ENCODE data around the gene ZDHHC11.
"Not testable (repeated sequence)": the region's sequence is repeated elsewhere in the genome, so short reads cannot be mapped to it uniquely, and the experiment has no call there.

ZDHHC11 gene

DNA sequence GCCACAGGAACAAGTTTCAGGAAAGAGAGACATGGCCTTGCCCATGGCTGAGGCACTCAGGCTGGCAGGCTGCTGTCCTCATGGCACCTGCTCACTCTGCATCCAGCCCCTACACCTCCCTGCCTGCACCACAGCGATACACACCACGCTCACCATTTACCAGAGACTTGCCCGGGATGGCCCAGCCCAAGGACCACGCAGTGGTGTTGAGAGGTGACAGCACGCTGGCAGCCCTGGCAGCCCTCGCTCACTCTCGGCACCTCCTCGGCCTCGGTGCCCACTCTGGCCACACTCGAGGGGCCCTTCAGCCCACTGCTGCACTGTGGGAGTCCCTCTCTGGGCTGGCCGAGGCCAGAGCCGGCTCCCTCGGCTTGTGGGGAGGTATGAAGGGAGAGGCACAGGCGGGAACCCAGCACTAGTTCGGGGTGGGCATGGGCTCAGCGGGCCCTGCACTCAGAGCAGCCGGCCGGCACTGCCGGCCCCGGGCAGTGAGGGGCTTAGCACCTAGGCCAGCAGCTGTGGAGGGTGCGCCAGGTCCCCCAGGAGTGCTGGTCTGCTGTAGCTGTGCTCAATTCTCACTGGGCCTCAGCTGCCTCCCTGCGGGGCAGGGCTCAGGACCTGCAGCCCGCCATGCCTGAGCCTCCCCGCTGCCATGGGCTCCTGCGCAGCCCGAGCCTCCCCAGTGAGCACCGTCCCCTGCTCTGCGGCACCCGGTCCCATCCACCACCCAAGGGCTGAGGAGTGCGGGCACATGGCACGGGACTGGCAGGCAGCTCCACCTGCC, 86.6 kb downstream of the ZDHHC11 start:
- no peak overlapping the region for H3K4me3 ChIP-seq (ENCODE audit: insufficient read depth, low read depth, low read length, poor library complexity, severe bottlenecking)
- no peaks in the 10 kb centered on the region for H3K36me3 ChIP-seq (ENCODE audit: control insufficient read depth, insufficient read depth, low read length)
- H3K9me3 ChIP-seq (ENCODE audit: control insufficient read depth, low read length), result no peaks in the 10 kb centered on the region
- peaks cover 10% of the 10 kb centered on the region for H3K4me1 ChIP-seq (ENCODE audit: control insufficient read depth, insufficient read depth, low read length, poor library complexity, severe bottlenecking)
- H3K27me3 ChIP-seq (replicated peaks; ENCODE audit: control insufficient read depth, insufficient read depth, low read length, poor library complexity, severe bottlenecking), result no peaks in the 10 kb centered on the region
- no peak overlapping the region for H3K27ac ChIP-seq (ENCODE audit: insufficient read depth, low read length, poor library complexity, severe bottlenecking)
- DNase-seq, result no peak

DNA sequence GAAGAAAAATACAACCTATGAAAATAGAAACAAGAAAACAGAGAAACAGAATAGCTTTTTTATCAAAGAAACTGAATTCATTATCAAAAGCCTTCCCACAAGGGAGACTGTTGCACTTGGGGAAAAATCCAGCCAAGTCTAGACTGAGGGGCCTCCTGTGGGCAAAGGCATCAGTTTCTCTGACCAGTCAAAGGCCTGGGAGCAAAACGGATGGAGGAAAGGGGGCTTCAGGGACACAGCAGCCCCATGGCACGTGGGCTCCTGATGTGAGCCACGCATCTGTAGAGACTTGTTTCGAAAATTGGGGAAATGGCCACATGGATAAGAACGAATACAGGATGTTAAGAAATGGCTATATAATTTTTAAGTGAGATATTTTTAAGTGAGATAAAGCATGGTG, 87.4 kb downstream of the ZDHHC11 start:
- Histone ChIP-seq H3K27ac (ENCODE audit: insufficient read depth, low read length, poor library complexity, severe bottlenecking) (no peak overlapping the region), H3K4me3 (ENCODE audit: insufficient read depth, low read depth, low read length, poor library complexity, severe bottlenecking) (no peak overlapping the region), H3K36me3 (ENCODE audit: control insufficient read depth, insufficient read depth, low read length) (no peaks in the 10 kb centered on the region), H3K4me1 (ENCODE audit: control insufficient read depth, insufficient read depth, low read length, poor library complexity, severe bottlenecking) (peaks cover 15% of the 10 kb centered on the region), H3K9me3 (ENCODE audit: control insufficient read depth, low read length) (no peaks in the 10 kb centered on the region), H3K27me3 (replicated peaks; ENCODE audit: control insufficient read depth, insufficient read depth, low read length, poor library complexity, severe bottlenecking) (no peaks in the 10 kb centered on the region)
- no peak for DNase-seq

DNA sequence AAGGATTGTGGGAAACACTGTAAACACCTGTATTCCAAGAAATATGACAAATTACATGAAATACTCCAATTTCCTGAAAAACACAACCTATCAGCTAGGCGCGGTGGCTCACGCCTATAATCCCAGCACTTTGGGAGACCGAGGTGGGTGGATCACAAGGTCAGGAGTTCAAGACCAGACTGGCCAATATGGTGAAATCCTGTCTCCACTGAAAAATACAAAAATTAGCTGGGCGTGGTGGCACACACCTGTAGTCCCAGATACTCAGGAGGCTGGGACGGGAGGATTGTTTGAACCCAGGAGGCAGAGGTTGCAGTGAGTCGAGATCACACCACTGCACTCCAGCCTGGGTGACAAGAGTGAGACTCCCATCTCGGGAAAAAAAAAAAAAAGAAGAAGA, 87.8 kb downstream of the ZDHHC11 start:
- H3K27ac ChIP-seq (ENCODE audit: insufficient read depth, low read length, poor library complexity, severe bottlenecking); H3K36me3 ChIP-seq (ENCODE audit: control insufficient read depth, insufficient read depth, low read length); H3K27me3 ChIP-seq (replicated peaks; ENCODE audit: control insufficient read depth, insufficient read depth, low read length, poor library complexity, severe bottlenecking); DNase-seq; H3K9me3 ChIP-seq (ENCODE audit: control insufficient read depth, low read length); H3K4me3 ChIP-seq (ENCODE audit: insufficient read depth, low read depth, low read length, poor library complexity, severe bottlenecking): not testable (repeated sequence)
- H3K4me1 ChIP-seq (ENCODE audit: control insufficient read depth, insufficient read depth, low read length, poor library complexity, severe bottlenecking), result peaks cover 19% of the 10 kb centered on the region

DNA sequence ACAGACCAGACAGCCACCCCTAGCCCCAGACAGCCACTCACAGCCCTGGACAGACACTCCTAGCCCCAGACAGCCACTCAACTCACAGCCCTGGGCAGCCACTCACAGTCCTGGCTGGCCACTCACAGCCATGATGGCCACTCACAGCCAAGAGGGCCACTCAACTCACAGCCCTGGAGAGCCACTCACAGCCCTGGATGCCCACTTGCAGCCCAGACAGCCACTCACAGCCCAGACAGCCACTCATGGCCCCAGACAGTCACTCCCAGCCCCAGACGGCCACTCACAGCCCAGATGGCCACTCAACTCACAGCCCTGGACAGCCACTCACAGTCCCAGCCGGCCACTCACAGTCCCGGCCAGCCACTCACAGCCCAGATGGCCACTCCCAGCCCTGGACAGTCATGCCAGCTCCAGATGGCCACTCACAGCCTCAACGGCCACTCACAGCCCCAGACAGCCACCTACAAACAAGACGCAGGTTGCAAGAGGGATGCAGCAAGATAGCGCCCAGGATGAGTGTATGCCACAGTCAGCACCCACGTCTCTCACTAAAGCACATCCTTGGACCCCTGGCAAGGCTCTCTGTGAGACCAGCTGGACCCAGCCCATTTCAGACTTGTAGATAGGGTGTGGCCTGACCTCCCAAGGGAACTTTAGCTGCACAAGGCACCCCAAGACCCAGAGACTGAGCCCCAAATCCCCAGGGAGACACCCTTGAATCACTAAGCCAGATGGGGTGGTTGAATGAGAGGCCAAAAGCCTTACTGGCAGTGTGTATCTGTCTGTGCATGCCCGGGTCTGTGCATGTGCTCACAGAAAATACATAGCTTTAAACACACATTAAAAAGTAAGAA, 88.7 kb downstream of the ZDHHC11 start:
- peaks cover 28% of the 10 kb centered on the region for H3K4me1 ChIP-seq (ENCODE audit: control insufficient read depth, insufficient read depth, low read length, poor library complexity, severe bottlenecking)
- H3K27ac ChIP-seq (ENCODE audit: insufficient read depth, low read length, poor library complexity, severe bottlenecking), result no peak overlapping the region
- H3K36me3 ChIP-seq (ENCODE audit: control insufficient read depth, insufficient read depth, low read length), result no peaks in the 10 kb centered on the region
- DNase-seq, result no peak
- no peaks in the 10 kb centered on the region for H3K27me3 ChIP-seq (replicated peaks; ENCODE audit: control insufficient read depth, insufficient read depth, low read length, poor library complexity, severe bottlenecking)
- H3K4me3 ChIP-seq (ENCODE audit: insufficient read depth, low read depth, low read length, poor library complexity, severe bottlenecking), result no peak overlapping the region
- no peaks in the 10 kb centered on the region for H3K9me3 ChIP-seq (ENCODE audit: control insufficient read depth, low read length)

DNA sequence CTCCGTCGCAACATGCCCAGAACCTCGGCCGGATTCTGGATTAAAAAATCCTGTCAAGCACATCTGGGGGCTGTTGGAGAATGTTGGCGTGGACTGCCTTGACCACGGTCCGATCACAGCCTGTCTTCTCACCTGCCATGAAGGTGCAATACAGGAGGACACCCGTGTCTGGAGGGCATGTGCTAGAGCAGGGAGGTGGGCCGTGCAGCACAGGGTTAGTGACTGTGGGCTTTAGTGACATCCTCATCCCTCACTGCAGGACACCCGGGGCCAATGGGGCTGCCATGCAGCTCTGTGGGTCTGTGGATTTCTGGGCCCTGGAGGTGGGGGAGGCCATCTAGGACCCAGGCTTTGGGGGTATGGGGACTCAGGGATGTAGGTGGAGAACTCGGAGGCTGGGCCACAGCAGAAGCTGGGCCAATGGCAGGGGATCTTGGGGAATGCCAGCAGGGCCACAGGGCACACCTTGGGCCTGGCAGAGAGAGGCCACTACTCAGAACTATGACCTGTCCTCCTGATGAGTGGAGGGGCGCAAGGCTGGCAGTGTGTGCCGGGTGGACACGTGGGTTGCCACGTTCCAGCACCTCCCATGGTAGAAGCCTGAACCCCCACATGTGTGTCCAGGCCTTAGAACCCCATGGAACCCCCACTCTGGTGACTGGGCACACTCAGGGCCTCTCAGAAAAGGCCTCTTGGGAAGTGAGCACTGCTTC, 89.6 kb downstream of the ZDHHC11 start:
- H3K4me1 ChIP-seq (ENCODE audit: control insufficient read depth, insufficient read depth, low read length, poor library complexity, severe bottlenecking), result peaks cover 28% of the 10 kb centered on the region
- DNase-seq, result no peak
- no peaks in the 10 kb centered on the region for H3K9me3 ChIP-seq (ENCODE audit: control insufficient read depth, low read length)
- H3K36me3 ChIP-seq (ENCODE audit: control insufficient read depth, insufficient read depth, low read length), result no peaks in the 10 kb centered on the region
- H3K27ac ChIP-seq (ENCODE audit: insufficient read depth, low read length, poor library complexity, severe bottlenecking), result no peak overlapping the region
- H3K4me3 ChIP-seq (ENCODE audit: insufficient read depth, low read depth, low read length, poor library complexity, severe bottlenecking), result no peak overlapping the region
- H3K27me3 ChIP-seq (replicated peaks; ENCODE audit: control insufficient read depth, insufficient read depth, low read length, poor library complexity, severe bottlenecking), result no peaks in the 10 kb centered on the region

DNA sequence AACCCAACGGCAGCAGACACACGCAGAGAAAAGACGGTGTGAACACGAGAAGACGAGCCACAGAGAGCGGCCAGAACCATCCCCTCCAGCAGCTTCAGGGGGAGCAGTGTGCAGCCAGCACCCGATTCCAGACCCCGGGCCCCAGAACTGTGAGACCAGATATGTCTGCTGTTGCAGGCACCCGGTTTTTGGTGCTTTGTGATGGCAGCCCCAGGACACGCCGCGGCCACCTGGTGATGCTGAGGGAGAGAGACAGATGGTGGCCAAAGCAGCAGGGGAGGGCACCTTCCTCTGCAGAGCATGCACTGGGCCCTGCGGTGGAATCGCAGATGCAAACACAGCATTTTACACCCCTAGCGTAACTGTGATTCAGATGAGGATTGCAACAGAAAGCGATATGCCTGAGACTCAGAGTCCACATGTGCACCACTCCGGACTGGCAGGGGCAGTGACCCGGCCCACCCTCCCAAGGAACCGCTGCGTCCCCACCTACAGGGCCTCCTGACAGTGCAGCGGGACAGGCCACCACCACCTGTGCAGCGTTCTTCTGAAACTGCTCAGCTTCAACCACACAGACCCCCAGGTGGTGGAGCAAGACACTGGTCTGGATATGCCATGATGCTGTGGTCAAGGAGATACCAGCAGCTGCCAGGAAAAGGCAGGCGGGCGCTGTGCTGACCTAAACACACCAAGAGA, 90.3 kb downstream of the ZDHHC11 start:
- Histone ChIP-seq H3K27me3 (replicated peaks; ENCODE audit: control insufficient read depth, insufficient read depth, low read length, poor library complexity, severe bottlenecking) (no peaks in the 10 kb centered on the region), H3K36me3 (ENCODE audit: control insufficient read depth, insufficient read depth, low read length) (no peaks in the 10 kb centered on the region), H3K9me3 (ENCODE audit: control insufficient read depth, low read length) (no peaks in the 10 kb centered on the region), H3K27ac (ENCODE audit: insufficient read depth, low read length, poor library complexity, severe bottlenecking) (no peak overlapping the region), H3K4me1 (ENCODE audit: control insufficient read depth, insufficient read depth, low read length, poor library complexity, severe bottlenecking) (peaks cover 28% of the 10 kb centered on the region), H3K4me3 (ENCODE audit: insufficient read depth, low read depth, low read length, poor library complexity, severe bottlenecking) (no peak overlapping the region)
- DNase-seq, result no peak

DNA sequence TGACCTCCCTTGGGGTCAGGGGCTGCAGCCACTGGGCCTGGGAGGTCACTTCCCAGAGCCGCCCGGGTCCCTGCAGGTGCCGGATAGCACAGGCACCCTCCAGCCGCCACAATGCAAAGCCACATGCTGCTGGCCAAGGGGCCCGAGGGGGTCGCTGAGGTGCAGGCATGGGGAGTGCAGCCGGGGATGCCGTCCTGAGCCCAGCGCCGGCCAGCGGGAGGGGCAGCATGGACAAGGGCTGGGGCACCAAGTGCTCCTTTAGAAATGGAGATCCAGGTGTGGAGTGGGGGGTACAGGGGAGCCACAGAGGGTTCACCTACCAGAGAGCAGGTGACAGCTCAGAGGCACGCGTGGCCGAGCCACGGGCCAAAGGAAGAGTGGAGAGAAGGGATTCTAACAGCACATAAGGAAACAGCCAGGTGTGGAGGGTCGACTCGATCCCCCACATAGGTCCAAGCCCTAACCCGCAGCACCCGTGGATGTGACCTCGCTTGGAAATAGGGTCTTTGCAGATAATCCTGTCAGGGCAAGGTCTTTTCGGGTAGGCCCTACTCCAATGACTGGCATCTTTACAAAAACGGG, 90.9 kb downstream of the ZDHHC11 start:
- no peaks in the 10 kb centered on the region for H3K9me3 ChIP-seq (ENCODE audit: control insufficient read depth, low read length)
- H3K27me3 ChIP-seq (replicated peaks; ENCODE audit: control insufficient read depth, insufficient read depth, low read length, poor library complexity, severe bottlenecking), result no peaks in the 10 kb centered on the region

DNA sequence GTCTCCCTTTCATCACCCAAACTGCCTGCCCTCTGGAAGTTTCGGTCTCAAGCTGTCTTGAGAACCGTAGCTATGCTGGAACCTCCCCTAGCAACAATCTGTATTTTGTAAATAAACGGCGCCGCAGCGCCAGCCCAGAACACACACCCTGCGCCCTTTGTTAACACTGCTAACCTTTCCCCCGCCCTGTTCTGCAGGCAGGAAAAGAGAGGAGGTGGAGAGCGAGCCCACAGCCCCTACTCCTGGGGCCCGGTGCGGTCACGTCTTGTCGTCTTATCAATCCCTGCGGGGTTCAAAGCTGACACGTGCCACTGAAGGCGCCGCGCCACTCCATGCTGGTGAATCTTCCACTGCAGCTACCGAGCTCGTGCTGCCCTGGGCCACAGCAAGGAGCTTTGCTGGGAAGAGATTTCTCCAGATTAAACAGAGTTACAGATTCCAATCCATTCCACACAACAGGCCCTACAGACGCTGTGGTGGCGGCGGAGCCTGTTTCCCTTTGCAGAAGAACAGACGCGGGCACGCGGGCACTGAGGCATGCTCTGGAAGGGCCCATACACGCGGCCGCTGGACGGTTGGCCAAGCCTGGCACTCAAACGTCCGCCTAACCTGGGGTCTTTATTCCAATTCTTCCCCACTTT, 91.6 kb downstream of the ZDHHC11 start:
- H3K36me3 ChIP-seq (ENCODE audit: control insufficient read depth, insufficient read depth, low read length), result no peaks in the 10 kb centered on the region
- no peaks in the 10 kb centered on the region for H3K9me3 ChIP-seq (ENCODE audit: control insufficient read depth, low read length)
- peaks cover 28% of the 10 kb centered on the region for H3K4me1 ChIP-seq (ENCODE audit: control insufficient read depth, insufficient read depth, low read length, poor library complexity, severe bottlenecking)
- H3K4me3 ChIP-seq (ENCODE audit: insufficient read depth, low read depth, low read length, poor library complexity, severe bottlenecking), result peak overlapping the region; percentile 18
- DNase-seq, result peak; percentile 73 to 79 (median 75)
- no peaks in the 10 kb centered on the region for H3K27me3 ChIP-seq (replicated peaks; ENCODE audit: control insufficient read depth, insufficient read depth, low read length, poor library complexity, severe bottlenecking)
- peak overlapping the region; percentile 73 for H3K27ac ChIP-seq (ENCODE audit: insufficient read depth, low read length, poor library complexity, severe bottlenecking)

More for the DNA sequence above, 90.9 kb downstream of the ZDHHC11 start:
- DNase-seq, result no peak
- H3K27ac ChIP-seq (ENCODE audit: insufficient read depth, low read length, poor library complexity, severe bottlenecking), result no peak overlapping the region
- H3K36me3 ChIP-seq (ENCODE audit: control insufficient read depth, insufficient read depth, low read length), result no peaks in the 10 kb centered on the region
- H3K4me3 ChIP-seq (ENCODE audit: insufficient read depth, low read depth, low read length, poor library complexity, severe bottlenecking), result no peak overlapping the region
- peaks cover 28% of the 10 kb centered on the region for H3K4me1 ChIP-seq (ENCODE audit: control insufficient read depth, insufficient read depth, low read length, poor library complexity, severe bottlenecking)

DNA sequence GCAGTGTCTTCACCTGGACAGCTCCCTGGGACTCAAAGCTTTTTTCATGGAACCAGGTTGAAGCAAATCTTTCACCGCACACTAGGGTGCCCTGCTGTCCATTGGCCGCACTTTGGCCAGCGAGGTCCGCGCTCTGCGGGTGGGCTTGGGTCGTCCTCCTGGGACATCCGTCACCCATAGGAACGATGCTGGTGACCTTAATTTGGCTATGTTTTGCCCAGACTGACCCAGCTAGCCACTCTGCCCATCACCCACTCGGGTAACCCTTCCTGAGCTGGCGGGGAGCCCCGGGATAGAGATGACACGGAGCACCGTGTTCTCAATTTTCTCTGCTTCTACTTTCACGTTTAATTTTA, 92.1 kb downstream of the ZDHHC11 start:
- H3K27me3 ChIP-seq (replicated peaks; ENCODE audit: control insufficient read depth, insufficient read depth, low read length, poor library complexity, severe bottlenecking), result no peaks in the 10 kb centered on the region
- no peaks in the 10 kb centered on the region for H3K36me3 ChIP-seq (ENCODE audit: control insufficient read depth, insufficient read depth, low read length)
- H3K4me3 ChIP-seq (ENCODE audit: insufficient read depth, low read depth, low read length, poor library complexity, severe bottlenecking), result peak overlapping the region; percentile 7
- H3K9me3 ChIP-seq (ENCODE audit: control insufficient read depth, low read length), result no peaks in the 10 kb centered on the region
- H3K27ac ChIP-seq (ENCODE audit: insufficient read depth, low read length, poor library complexity, severe bottlenecking), result peak overlapping the region; percentile 73
- peaks cover 28% of the 10 kb centered on the region for H3K4me1 ChIP-seq (ENCODE audit: control insufficient read depth, insufficient read depth, low read length, poor library complexity, severe bottlenecking)
- DNase-seq, result no peak
